ES-I3 (cell line): ENCODE results near the gene BUD31.
"Not testable (repeated sequence)": the region's sequence is repeated elsewhere in the genome, so short reads cannot be mapped to it uniquely, and the experiment has no call there.

Experiments
- H3K36me3 ChIP-seq: 2 replicates; pipeline ENCODE4 v1.6.1; 2013; ENCODE audit warnings: mild to moderate bottlenecking, low read length, control low read depth, moderate library complexity; ENCODE audit not compliant: insufficient read depth
- H3K4me1 ChIP-seq: 2 replicates; pipeline ENCODE4 v1.6.1; 2013; ENCODE audit warnings: mild to moderate bottlenecking, control low read depth, low read length; ENCODE audit not compliant: insufficient read depth
- H3K9ac ChIP-seq: 2 replicates; pipeline ENCODE4 v1.6.1; 2013; ENCODE audit warnings: low read depth, mild to moderate bottlenecking, low read length, moderate library complexity
- H3K9me3 ChIP-seq: 2 replicates; pipeline ENCODE4 v1.6.1; 2013; ENCODE audit warnings: mild to moderate bottlenecking, low read length, moderate library complexity; ENCODE audit not compliant: control insufficient read depth, insufficient read depth

BUD31 gene

DNA sequence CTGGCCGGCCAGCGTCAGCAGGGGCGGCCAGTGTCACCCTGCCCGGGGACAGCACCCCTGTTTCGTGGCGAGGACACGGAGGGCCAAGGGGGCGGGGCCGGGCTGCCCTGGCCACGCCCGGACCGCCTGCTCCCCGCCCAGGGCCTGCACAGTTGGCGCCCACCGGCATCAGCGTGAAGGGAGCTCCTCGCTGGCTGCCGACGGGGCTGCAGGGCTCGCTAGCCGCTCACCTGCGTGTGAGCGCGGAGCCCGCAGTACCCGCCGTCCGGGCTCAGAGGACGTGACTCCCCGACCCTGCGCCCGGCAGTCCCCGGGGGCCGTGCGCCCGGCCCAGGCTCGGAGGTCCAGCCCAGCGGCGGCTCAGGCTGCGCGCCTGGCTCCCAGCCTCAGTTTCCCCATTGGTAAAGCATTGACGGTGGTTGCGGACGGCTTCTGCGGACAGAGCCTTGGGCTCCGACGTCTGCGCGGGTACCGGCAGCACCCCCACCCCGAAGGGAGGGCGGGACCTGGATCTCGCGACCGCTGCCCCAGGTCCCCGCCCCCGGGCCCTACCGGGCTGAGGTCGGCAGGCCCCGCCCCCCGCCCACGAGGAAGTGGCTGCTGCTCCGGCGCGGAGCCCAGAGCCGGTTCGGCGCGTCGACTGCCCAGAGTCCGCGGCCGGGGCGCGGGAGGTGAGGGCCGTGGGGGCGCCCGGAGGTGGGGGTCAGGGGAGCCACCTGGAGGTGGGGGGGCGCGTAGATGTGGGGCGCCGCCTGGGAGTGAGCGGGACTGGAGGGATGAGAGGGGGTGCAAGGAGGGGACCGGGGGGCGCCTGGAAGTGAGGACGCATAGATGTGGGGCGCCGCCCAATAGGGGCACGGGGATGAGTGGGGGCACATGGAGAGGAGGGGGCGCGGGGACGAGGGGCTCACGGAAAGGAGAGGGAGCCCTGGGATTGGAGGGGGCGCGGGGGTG lies 34.4 kb upstream of the BUD31 start, which contains the start of gene ARPC1B:
Gene ARPC1B (plus strand): TSS at position 620 of the 954 bp plus-strand sequence. CDS start 10,985 bp downstream, outside the sequence.
- peak within 1 kb of the TSS; percentile 99 for H3K9ac ChIP-seq
- H3K36me3 ChIP-seq, result no peaks in the 10 kb centered on the region
- H3K9me3 ChIP-seq, result no peaks in the 10 kb centered on the region
- peaks cover 7% of the 10 kb centered on the region for H3K4me1 ChIP-seq

DNA sequence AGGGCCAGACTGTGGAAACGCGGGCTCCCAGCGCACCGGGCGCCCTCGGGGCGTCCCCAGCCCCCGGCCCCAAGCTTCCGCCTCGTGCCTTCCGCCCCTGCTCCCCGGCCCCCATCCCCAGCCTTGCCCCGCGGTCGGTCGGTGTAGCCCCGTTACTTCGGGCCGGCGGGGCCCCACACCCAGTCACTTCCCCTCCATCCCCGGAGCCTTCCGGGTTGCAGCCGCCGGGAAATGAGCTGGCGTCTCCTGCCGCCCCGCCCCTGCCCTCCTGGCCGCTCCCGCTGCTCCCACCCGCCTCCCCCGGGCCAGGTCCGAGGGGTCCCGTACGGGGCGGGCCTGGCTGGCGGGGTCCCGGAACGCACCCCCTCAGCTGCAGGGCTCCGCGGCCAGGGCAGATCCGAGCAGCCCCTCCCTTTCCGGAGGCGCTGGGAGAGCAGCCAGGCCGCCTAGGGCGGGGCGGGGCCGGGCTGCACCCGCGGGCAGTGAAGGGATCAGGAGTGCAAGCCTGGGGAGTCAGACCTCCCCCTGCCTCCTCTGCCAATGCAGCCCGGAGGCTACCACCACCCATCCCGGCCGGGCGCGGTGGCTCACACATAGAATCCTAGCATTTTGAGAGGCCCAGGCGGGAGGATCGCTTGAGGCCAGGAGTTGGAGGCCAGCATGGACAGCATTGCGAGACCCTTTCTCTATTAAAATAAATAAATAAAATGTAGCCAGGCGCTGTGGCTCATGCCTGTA lies 33.5 kb upstream of the BUD31 start:
- Histone ChIP-seq H3K36me3 (no peaks in the 10 kb centered on the region), H3K9ac (peak overlapping the region; percentile 77), H3K4me1 (peaks cover 16% of the 10 kb centered on the region), H3K9me3 (no peaks in the 10 kb centered on the region)

GRCh38 chr7:99379043-99379577 lies 29.7 kb upstream of the BUD31 start:
- Histone ChIP-seq H3K9ac (no peak overlapping the region), H3K9me3 (no peaks in the 10 kb centered on the region), H3K4me1 (peaks cover 12% of the 10 kb centered on the region), H3K36me3 (no peaks in the 10 kb centered on the region)

GRCh38 chr7:99379693-99380031 lies 29.1 kb upstream of the BUD31 start:
- H3K9ac ChIP-seq, H3K36me3 ChIP-seq, H3K9me3 ChIP-seq: not testable (repeated sequence)
- peaks cover 12% of the 10 kb centered on the region for H3K4me1 ChIP-seq

DNA sequence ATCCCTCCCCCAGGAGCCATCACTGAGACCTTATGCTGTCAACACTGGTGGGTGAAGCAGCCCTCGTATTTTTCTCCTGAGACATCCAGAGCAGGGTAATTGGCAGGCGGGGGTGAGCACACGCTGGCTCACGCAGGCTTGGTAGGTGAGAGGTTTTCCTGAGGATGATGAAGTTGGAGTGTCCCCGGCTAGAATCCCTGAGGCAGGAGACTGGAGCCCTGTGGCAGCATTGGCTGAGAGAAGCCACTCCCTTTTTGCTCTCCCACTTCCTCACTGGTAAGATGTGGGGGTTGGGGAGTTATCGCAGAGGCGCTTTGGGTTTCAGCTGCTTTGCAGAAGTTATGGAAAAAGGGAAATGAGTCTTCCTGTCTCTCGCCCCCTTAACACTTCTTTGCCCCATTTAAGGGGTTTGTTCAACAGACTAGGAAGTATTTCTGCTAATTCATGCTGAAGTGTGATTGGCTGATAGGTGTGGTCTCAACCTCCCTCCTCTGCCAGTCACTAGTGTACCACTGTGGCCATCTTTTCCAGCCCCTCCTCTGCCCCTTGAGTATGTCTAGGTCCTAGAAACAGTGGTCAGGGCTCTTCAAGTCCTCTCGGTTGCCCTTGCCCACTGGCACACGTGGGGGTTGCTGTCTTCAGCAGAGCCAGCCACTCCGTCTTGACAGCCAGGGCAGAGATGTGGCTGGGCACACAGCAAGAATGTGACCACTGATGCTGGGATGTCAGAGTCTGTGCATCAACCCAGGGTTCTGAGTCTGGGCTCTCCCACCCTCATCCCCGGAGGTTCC lies 28.5 kb upstream of the BUD31 start:
- H3K9ac ChIP-seq, result no peak overlapping the region
- H3K9me3 ChIP-seq, result no peaks in the 10 kb centered on the region
- H3K36me3 ChIP-seq, result no peaks in the 10 kb centered on the region
- peaks cover 12% of the 10 kb centered on the region for H3K4me1 ChIP-seq

DNA sequence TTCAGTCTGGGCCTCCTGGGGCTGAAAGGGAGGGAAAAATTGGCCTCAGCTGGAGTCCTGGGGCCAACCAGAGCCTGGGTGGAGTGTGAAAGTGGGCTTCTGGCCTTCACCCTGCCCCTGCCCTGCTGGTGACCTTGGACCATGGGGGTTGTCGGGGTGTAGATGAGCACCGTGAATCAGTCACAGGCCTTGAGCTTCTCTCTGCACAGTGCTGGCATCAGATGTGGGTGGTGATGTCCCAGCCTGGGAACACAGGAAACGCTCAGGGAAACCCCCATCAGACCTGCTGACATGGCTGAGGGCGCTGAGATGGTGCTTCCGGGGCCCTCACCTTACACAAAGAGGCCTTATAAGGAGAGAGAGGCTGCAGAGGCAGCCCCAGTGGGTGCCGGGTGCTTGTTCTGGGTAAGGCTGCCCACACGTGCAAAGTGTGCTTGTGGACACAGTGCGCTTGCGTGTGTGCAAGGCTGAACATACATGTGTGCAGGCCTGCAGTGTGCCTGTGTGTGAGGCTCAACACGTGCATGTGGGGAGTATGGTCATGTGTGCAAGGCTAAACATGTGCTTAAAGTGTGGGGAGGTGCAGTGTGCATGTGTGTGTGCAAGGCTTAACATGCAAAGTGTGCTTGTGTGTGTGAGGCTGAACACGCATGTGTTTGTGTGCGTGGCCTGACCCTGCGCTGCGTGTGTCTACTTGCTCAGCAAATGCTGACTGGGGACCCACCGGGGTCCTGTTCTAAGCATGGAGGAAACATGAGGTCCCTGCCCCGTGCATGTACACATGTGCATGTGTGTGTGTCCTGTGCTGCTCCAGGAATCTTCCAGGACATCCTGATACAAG lies 27.7 kb upstream of the BUD31 start:
- Histone ChIP-seq H3K36me3 (no peaks in the 10 kb centered on the region), H3K9ac (no peak overlapping the region), H3K4me1 (peaks cover 12% of the 10 kb centered on the region), H3K9me3 (no peaks in the 10 kb centered on the region)

DNA sequence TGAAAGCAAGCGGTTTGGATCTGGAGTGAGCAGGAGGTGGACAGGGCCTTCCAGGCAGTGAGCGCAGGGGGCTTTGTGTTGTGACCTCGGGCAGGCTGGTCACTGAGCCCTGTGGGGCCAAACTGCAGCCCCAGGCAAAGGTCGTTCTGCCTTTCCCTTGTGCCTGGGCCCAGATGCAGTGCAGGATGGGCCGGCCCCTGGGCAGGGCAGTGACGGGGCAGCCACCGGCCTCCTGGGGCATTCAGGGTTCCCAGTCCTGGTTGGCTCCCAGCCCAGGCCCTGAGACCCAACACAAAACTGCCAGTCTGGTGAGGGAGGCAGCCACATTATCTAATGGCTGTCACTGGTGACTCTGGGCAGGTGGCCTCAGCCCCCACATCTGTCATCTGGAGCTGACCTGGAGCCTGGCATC lies 27.1 kb upstream of the BUD31 start:
- Histone ChIP-seq H3K9me3 (no peaks in the 10 kb centered on the region), H3K36me3 (peaks cover 4% of the 10 kb centered on the region; the same call in 1 of the 2 replicates), H3K4me1 (peaks cover 12% of the 10 kb centered on the region), H3K9ac (no peak overlapping the region)

DNA sequence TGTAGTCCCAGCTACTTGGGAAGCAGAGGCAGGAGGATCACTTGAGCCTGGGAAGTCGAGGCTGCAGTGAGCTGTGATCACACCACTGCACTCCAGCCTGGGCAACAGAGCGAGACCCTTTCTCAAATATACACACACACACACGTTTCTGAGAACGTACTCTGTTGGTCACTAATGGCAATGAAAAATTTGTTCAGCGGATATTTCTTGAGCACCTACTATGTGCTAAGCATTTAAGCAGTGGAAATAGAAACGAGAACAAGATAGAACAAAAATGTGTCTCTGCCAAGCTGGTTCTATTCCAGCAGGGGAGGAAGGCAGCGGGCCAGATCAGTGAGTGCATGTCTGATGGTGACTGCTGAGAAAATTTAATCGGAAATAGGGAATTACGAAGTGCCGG lies 25.6 kb upstream of the BUD31 start:
- H3K9me3 ChIP-seq, result no peaks in the 10 kb centered on the region
- peaks cover 12% of the 10 kb centered on the region for H3K4me1 ChIP-seq
- peaks cover 9% of the 10 kb centered on the region for H3K36me3 ChIP-seq
- no peak overlapping the region for H3K9ac ChIP-seq

DNA sequence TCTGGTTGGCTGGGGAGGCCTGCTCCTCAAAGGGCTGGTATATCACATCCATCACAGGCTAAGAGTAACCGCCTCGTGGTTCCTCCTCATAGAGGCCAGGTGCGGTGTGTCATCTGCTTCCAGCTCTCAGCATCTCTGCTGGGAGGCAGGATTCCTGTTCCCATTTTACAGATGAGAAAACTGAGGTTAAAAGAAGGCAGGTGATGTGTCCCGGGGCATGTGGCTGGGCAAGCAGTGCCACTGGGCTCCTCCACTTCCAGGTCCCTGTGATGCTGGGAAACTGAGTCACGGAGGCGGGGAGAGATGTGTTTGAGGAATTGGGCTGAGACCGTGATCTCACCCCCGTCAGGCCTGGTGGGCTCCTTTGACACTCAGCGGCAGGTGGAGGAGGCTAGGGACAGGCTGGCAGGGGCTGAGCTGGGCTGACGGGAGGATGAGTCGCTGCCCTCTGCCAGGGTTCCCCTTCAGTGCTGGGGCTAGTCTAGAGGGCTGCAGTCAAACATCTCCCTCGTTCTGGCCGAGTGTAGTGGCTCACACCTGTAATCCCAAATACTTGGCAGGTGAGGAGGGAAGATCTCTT lies 24.9 kb upstream of the BUD31 start:
- peaks cover 12% of the 10 kb centered on the region for H3K4me1 ChIP-seq
- H3K9ac ChIP-seq, result no peak overlapping the region
- H3K9me3 ChIP-seq, result no peaks in the 10 kb centered on the region
- H3K36me3 ChIP-seq, result peaks cover 11% of the 10 kb centered on the region

GRCh38 chr7:99384523-99384922 lies 24.2 kb upstream of the BUD31 start:
- H3K9ac ChIP-seq, result no peak overlapping the region

DNA sequence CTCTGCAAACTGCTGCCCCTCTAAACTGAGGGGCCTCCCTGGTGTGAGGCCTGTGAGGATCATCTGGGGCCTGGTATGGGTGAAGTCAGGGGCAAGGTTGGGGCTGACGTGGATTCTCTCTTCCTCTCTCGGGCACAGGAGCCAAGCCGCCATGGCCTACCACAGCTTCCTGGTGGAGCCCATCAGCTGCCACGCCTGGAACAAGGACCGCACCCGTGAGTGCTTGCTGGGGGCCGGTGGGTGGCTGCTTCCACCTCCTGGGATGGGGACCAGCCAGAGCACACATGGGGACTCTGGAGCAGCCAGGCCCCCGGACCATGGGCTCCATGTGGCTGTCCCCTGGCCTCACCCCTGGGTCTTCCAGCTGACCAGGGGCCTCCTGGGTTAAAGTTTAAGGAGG lies 23.2 kb upstream of the BUD31 start:
- H3K4me1 ChIP-seq, result no peaks in the 10 kb centered on the region; the same call in 1 of the 2 replicates
- peaks cover 11% of the 10 kb centered on the region for H3K36me3 ChIP-seq
- H3K9me3 ChIP-seq, result no peaks in the 10 kb centered on the region
- no peak overlapping the region for H3K9ac ChIP-seq

More at GRCh38 chr7:99384523-99384922, 24.2 kb upstream of the BUD31 start:
- Histone ChIP-seq H3K9me3 (no peaks in the 10 kb centered on the region), H3K4me1 (peaks cover 10% of the 10 kb centered on the region), H3K36me3 (peaks cover 11% of the 10 kb centered on the region)

DNA sequence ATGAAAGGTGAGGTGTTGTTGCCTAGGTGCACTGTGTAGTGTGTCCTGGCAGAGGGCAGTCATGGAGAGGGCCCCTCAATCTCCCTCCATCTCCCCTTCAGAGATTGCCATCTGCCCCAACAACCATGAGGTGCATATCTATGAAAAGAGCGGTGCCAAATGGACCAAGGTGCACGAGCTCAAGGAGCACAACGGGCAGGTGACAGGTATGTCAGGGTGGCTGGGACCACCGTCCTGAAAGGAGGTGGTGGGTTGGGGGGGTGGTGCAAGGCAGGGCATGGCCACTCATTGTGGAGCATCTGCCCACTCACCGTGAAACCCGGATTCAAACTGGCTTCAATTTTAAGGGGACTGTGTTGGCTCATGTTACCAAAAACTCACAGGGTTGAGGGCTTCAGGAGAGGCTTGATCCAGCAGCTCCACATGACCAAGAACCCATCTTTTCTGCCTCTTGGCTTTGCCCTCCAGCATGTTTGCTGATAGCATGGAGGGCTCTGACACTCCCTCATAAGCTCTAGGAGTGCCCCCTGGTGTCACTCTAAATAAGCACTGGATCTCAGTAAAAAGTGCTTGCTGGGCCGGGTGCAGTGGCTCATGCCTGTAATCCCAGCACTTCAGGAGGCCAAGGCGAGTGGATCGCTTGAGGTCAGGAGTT lies 22.1 kb upstream of the BUD31 start:
- no peaks in the 10 kb centered on the region for H3K4me1 ChIP-seq
- H3K36me3 ChIP-seq, result peaks cover 11% of the 10 kb centered on the region
- no peaks in the 10 kb centered on the region for H3K9me3 ChIP-seq
- H3K9ac ChIP-seq, result no peak overlapping the region

GRCh38 chr7:99387239-99387635 lies 21.5 kb upstream of the BUD31 start:
- H3K4me1 ChIP-seq, H3K9ac ChIP-seq, H3K9me3 ChIP-seq: not testable (repeated sequence)
- H3K36me3 ChIP-seq, result peaks cover 11% of the 10 kb centered on the region
